ENCODE results near the gene MRPL12.

The MRPL12 gene

DNA sequence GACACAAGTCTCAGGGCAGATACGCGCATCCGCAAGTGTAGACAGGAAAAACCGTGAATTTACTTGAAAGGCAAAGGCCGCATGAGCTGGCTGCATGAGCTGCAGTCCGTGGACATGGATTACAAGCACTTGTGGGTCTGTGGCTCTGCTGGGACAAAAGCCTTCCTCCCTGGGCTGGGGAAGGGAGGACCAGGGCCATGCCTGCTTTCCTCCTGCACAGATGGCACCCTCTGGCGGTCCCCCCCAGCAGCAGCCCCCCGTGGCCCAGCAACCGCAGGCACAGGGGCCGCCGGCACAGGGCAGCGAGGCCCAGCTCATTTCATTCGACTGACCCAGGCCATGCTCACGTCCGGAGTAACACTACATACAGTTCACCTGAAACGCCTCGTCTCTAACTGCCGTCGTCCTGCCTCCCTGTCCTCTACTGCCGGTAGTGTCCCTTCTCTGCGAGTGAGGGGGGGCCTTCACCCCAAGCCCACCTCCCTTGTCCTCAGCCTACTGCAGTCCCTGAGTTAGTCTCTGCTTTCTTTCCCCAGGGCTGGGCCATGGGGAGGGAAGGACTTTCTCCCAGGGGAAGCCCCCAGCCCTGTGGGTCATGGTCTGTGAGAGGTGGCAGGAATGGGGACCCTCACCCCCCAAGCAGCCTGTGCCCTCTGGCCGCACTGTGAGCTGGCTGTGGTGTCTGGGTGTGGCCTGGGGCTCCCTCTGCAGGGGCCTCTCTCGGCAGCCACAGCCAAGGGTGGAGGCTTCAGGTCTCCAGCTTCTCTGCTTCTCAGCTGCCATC lies 1.7 kb upstream of the MRPL12 start:
- DNase-seq (ENCODE audit: low spot score) = no peak

DNA sequence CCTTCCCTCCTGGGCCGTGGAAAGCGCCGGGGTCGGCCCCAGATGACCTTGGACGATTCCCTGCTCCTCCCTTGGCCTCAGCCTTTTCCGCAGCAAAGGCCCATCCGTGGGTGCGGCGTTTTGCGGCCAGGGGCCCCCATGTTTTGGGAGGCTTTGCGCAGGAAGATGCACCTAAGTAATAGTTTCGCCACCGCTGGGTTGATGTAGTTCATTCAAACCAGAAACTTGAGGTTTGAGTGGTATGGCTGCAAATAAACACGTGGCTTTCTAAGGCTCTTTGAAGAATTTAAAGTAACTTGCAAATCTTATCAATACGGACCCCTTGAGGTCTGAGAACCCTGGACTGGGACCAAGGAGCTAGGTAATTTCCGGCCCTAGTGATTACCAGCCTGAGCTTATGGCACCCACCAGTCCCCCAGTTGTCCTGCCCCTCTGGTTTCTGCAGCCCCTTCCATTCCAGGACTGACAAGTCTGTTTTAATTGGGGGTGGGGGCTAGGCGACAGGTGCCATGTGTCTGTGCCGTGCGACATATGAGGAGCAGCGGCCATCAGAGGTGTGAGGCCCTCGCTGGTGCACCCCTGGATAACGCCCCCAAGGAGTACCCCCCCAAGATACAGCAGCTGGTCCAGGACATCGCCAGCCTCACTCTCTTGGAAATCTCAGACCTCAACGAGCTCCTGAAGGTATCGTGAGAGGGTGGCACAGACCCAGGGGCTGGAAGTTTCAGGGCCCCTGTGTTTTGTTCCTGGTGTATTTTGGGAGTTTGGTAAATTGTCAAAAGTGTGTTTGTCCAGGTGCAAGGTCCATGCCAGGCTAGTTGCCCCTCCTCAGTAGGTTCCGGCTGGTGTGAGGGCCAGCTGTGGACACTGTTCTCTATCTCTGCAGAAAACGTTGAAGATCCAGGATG lies 834 bp downstream of the MRPL12 start:
- DNase-seq (ENCODE audit: low spot score) = peak; percentile 11

DNA sequence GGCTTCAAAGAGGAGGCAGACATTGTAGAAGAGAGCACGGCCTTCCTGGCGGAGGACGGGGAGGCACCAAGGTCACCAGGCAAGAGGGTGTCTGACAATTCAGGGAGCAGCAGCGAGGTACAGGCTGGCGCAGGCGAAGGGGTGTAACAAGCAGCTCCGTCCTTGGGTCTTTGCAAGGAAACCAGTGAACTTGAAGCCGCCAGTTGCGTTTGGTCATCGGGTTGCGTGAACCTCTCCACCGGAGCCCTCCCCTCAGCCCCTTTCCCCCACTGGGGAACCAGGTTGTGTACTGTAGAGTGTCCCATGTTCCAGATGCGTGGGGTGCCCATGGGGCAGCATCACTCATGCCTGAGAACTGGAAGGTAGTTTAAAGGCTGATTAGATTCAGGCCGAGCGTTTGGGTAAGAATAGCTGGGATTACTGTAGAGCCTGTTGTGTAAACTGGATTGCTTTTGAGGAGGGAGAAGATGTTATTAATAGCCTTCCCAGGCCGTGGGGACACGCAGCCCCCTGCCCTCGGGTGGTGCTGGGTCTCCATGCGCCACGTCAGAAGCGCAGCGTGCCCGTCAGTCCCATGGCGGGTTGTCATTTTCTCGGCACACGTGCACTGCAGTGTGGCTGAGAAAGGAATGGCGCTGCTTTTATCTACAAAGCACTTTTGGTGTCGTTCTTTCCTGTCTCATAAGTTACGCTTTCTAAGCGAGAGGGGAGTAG lies 2.5 kb downstream of the MRPL12 start:
- no peak for DNase-seq (ENCODE audit: low spot score)

DNA sequence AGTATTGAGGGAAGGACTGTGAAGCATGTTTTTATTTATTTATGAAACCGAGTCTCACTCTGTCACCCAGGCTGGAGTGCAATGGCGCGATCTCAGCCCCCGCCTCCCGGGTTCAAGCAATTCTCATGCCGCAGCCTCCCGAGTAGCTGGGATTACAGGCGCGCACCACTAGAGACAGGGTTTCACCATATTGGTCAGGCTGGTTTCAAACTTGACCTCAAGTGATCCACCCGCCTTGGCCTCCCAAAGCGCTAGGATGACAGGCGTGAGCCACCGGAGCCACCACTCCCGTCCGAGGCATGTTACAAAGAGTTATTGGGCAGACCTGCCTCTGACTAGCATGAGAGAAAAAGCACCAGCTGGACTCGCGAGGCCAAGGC lies 3.1 kb downstream of the MRPL12 start:
- DNase-seq (ENCODE audit: low spot score) = no peak

DNA sequence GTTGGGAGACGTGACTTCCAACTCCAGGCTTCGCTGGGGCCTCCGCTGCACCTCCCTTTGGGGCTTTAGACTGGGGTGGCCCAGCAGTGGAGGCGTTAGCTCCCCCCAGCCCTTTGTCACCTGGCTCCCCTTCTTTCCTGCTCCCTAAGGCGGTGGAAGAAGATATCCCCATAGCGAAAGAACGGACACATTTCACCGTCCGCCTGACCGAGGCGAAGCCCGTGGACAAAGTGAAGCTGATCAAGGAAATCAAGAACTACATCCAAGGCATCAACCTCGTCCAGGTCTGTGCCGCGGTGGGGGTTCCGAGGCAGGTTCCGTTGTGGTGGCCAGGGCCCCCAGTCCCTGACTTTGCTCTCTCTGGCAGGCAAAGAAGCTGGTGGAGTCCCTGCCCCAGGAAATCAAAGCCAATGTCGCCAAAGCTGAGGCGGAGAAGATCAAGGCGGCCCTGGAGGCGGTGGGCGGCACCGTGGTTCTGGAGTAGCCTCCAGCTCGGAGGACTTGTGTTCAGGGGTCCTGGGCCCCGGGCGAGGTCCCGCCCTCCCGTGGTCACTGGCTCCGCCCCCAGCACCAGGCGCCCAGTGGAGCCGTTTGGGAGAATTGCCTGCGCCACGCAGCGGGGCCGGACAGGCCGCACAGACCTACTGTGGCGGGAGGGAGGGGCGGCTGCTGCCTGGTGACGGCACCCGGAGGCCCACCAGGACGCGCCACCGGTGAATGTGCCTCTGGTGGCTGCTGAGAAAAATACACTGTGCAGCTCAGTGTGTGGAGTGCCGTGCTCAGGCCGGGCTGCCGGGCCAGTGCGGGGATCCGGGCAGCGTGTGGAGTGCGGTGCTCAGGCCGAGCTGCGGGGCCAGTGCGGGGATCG lies 3.8 kb downstream of the MRPL12 start:
- DNase-seq (ENCODE audit: low spot score) = no peak

DNA sequence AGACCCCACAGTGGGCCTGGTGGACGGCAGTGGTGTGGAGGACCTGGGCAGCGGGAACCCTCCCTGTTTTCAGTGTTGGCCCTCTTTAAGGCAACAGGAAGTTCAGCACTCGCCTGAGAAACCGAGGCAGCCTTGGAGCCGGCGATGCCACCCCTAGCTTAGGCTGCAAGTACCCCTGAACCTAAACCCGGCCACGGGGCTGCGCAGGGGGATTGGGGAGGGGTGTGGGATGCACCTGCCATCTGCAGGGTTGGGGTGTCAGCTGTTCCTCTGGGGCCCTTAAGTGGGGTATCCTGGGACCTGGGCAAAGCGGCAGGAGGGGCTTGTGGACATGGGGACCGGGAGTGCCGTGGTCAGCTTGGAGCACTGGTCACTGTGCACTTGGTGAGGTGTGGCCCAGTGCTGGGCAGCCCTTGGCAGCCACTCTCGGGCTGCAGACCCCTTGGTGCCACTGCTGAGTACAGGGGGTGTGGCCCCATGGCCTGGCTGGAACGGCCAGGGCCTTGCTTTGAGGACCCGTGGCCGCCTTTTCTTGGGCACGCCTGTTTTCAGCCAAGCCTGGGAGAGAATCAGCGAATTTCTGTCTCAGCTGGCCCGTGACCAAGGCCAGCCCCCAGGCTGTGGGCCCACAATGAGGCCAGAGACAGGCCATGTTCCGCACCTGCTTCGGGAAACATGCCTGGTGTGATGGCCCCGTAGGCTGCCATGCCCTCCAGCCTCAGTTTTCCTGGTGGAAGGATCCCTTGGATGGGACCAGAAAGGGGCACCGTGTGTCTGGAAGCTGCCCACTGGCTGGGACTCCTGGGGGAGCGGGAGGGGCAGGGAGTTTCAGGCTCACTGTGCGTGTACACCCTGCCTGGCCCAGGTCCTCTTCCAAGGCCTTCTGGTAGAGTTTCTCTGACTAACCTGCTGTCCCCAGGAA lies 4.8 kb downstream of the MRPL12 start:
- no peak for DNase-seq (ENCODE audit: low spot score)

DNA sequence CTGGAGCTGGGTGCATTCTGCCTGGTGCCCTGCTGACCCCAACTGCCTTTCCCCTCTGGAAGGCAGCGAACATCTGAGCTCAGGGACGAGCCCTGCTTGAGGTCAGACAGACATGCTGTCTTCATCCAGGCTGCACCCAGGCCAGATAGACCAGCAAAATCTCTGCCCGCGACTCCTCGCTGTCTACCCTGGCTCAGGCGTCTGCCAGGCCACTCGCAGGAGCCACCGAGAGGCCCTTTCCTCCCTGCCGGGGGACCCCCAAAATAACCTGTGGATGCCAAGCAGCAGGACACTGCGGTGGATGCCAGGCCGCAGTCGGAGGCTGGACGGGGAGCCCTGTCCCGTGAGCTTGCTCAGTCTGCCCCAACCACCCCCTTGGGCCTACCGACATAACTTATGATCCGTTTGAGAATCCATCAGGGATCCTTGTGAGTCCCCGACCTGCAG lies 5.6 kb downstream of the MRPL12 start:
- no peak for DNase-seq (ENCODE audit: low spot score)

DNA sequence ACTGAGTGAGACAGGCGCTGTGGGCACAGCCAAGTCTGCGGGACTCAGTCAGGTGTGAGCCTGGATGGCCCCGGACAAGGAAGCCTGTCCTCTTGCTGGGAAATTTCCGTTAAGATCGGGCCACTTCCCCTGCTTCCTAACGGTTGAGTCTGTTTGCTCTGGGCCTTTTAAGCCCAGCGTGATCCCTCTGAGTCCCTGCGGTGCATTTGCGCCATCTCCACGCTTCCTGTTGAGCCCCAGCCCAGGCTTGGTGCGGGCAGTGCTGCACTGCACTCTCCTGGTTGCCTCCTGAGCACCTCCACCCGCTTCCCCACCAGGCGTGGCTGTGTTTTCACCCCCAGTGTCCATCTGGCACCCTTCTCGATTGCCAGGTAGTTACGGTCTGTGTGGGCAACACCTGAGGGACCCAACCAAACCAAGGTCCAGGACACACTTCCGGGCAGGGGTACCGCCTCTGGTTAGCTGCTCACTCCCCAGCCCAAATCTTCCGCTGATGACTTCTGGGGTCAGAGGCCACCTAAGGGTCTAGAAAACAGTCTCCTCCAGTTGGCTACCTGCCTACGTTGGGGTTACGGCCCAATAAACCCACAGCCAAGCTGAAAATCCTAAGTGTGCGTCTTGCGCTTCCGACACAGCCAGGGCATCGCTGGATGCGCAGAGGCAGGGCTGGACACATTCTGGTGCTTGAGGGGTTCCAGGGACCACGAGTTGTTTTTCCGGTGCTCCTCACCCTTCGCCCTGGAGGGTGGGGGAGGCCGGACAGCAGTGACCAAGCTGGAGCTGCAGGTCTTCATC lies 7.5 kb downstream of the MRPL12 start:
- DNase-seq (ENCODE audit: low spot score) = no peak

DNA sequence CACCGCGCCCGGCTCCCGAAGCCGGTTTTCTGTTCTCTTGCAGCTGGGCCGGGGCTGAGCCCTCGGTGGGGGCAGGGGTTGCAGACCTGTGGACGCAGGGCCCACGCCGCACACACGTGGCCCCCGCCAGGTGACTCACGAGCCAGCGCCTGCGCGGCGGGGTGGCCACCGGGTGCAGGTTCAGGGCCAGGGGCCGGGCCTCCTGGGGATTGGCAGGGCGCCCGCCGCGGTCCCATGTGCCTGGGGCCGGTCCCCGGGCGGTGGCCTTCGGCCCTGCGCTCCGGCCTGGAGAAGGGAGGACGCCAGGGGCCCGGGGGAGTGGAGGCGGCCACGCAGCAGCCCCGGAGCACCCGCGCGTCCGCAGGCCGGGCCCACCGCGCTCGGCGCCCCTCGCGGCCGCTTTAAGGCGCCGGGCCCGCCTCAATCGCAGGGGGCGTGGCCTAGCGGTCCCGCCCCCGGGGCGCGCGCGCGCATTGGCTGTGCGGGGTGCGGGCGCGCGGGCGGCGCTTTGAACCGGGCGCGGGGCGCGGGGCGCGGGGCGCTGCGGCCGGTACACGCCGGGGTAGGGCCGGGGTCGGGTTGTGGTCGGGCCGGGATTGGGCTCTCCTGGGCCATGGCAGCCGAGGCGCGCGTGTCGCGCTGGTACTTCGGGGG lies 8.8 kb downstream of the MRPL12 start, which contains the start of gene SLC25A10:
SLC25A10 (plus strand) TSS at position 471 of the 654 bp plus-strand sequence; CDS start at position 614, 143 bp downstream.
- peak; percentile 75 for DNase-seq (ENCODE audit: low spot score)

DNA sequence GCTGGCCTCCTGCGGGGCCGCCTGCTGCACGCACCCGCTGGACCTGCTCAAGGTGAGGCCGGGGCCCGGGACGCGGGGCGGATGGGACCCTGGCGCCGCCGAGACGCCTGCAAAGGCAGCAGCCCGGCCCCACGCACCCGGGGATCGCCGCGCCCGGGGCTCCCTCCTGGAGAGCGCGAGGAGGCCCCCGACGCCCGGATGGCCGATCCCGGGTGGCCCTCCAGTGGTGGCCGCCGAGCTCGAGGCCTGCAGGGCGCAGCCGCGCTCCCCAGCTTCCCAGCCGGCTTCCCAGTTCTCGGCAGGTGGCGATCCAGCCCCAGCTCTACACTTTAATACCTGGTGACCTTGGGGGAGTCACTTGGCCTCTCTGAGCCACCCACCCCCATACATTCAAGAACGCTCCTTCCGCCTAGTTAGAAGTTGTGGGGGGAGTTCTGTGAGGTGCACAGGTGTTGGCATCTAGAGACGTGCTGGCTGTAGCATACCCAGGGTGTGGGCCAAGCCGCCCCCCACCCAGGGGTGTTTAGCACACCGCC lies 9.4 kb downstream of the MRPL12 start:
- no peak for DNase-seq (ENCODE audit: low spot score)

DNA sequence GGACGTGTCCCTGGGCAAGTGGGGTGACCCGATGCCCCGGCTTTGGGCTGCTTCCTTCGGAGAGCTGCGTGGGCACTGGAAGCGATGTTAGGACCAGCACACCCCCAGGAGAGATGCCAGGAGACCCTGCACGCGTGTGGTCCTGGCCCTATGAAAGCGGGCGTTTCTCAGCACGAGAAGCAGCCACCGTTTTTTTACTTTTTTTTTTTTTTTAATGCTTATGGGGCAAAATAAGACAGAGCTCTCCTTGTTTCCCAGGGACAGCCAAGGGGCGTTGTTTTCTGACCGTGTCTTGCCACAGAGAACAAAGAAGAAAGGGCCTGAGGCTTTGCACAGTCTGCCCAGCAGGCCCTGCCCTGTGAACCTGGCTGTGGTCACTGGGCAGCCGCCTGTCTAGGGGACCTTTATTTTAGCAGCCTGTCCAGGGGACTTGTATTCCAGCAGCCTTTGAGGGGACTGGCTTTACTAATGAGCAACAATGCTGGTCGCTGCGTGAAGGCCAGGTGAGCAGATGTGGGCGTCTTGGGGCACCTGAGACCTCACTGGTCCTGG lies 9.9 kb downstream of the MRPL12 start:
- DNase-seq (ENCODE audit: low spot score) = no peak

DNA sequence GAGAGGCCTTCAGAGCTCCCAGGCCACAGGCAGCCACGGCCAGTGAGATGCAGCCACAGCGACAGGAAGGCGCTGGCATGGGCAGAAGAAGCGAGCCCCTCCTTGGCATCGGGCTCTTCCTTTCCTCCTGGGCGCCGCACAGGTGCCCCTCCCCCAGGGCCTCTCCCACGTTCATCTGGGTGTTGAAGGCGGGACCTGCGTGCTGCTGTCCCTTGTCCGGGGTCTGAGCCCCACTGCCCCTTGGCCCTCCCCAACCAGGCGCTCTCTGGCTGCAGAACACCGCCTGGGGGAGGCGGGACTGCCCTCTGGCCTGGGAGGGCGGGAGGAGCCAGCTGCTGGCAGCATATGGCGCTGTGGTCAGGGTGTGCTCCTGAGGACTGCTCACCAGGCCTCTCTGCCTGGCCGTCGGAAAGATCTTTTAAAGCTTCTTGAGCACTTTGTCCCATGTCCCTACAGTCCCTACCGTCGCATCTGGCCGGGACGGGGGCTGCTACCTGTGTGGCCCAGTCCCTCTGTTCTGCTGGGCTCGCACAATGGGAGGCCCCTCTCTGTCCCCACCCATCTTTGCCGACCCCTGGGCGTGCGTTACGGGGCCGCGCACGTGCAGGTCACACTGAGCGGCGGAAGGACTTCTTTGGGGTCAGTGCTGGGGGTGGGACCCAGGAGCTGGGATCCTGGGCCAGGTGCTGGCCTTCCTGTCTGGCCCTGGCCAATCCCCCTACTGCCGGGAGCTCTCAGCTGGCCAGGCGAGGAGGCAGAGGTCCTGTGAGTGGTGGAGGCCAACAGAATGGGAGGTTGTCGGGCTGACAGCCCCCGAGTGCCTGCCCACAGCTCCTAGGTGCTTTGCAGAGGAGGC lies 10.6 kb downstream of the MRPL12 start:
- no peak for DNase-seq (ENCODE audit: low spot score)

DNA sequence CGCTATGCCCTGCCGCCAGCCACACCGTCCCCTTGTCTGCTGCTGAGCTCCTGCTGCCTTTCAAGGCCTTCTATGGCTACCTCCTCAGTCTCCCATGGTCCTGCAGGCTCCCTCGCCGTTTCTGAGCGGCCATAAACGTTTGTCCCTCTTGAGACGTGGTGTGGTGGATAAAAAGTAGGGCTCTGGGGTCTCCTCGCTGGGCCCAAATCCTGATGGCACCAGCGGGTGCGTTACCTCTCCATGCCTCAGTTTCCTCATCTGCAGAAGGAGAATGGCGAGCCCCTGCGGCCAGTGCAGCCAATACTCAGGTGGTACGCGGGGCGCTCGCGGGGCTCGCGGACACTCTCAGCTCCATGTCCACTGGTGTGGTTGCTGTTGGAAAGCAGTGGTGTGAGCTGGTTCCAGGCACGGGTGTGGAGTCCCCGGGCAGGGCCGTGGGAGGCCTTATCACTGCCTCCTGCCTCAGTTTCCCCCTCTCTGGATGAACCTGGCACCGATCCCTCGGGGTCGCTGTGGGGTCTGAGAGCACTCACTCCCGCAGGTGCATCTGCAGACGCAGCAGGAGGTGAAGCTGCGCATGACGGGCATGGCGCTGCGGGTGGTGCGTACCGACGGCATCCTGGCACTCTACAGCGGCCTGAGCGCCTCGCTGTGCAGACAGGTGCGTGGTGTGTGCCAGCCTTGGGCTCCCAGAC lies 11.4 kb downstream of the MRPL12 start:
- DNase-seq (ENCODE audit: low spot score) = no peak

DNA sequence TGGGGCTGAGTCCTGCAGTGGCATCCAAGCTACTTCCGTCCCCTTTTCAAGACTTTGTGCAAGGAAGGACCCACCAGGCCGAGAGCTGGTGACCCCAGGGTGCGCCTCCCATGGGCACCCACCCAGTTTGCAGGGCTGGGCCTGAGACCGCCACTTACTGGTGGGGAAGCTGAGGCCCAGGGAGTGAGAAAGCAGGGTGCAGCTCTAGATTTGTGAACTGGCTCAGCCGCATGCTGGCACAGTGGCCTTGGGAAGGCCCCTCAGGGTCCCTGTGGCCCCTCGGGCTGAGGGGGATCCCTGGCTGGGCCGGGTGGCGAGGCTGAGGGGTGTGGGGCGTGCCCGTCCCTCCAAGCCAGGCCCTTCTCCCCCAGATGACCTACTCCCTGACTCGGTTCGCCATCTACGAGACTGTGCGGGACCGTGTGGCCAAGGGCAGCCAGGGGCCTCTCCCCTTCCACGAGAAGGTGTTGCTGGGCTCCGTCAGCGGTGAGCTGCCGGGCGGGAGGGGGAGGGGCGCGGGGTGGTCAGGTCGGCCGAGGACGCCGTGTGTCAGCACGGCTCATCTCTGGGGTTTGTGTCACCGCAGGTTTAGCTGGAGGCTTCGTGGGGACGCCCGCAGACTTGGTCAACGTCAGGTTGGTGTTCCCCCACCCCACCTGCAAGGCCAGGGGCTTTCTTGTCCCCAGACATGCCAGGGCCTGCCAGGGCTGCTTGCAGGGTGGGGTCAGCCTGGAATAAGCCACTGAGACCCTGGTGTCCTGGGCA lies 12.1 kb downstream of the MRPL12 start:
- no peak for DNase-seq (ENCODE audit: low spot score)

DNA sequence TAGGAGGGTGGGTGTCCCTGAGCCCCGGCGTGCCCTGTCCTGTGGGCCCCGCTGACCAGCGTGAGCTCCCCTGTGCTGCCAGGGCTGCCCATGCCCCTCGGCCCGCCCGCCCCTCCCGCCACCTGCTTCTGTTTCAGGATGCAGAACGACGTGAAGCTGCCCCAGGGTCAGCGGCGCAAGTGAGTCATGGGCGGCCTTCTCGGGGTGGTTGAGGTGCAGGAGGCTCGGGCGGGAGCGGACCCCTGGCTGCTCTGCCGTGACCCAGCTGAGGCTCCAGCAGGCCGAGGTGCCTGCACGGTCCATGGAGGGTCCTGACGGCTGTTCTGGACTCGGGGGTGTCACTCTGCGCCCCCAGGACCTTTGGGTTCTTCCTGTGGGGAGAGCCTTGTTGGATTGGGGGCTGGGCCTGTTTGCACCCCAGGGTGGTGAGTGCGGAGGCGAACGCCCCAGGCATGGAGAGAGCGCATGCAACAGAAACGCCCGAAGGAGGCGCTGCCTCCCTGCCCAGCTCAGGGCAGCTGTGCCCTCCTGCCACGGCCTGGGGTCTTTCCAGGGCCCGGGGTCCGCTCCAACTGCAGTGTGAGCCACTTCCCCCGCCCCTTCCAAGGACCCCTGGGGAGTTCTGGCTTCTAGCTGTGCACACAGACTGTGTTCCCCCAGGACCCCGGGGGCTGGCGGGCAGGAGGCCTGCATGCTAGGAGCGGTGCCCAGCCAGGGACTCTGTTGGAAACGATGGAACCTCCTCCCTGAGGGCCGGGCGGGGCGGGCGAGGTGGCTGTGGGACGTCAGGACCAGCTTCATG lies 12.9 kb downstream of the MRPL12 start:
- DNase-seq (ENCODE audit: low spot score) = no peak
